ENCODE data around the gene CINP.
"Not testable (repeated sequence)": the region's sequence is repeated elsewhere in the genome, so short reads cannot be mapped to it uniquely, and the experiment has no call there.

CINP gene

DNA sequence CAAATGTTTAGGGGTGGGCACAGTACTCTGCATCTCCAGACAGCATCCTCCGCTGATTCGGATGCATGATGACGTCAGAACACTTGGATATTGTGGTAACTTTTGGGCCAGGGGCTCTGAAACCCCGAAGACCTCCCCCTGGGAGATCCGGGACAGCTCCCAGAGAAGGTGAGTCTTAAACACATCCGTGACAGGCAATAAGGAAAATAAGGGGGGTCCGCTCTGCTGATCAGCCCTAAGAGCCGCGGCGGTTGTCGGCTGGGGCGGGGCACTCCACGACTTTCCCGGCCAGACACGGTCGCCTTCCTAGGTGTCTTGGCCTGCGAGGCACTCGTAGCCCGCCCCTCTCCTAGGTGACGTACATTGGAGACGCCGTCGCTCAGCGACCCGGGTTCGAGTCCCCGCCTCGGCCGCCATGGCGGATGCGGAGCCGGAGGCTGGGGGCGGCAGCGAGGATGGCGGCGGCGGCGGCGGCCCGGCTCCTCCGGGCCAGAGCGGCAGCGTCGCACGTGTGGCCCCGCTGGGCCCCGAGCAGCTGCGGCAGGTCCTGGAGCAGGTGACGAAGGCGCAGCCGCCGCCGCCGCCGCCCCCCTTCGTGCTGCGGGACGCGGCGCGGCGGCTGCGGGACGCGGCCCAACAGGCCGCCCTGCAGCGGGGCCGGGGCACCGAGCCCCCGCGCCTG lies 43.2 kb downstream of the CINP start, which contains the start of gene ZNF839:
Gene ZNF839, plus strand, starts transcription at position 396 of the 682 bp plus-strand sequence. Its CDS starts 20 bp downstream, at position 416.
- FAIRE-seq = no peak

DNA sequence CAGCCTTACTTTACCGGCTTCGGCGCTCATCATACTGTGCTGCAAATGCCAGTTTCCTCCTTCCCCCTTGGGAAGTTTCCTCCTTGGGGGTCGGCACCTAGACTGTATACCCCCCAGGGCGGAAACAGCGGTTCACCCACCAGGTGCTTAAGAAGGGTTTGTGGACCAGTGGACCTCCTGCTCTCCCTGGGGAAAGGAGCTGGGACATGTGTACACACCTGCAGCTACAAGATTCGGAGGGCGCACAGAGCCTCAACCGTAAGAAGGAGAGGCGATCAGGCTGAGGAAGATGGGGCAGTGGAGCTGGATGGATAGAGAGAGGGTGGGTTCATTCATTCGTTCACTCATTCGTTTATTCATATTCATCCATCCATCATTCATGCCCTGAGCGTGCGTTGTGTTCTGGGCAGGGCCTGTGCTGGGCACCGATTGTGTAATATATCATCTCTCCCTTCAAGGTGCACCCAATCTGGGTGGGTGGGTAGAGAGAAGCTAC lies 43.9 kb downstream of the CINP start:
- FAIRE-seq = no peak

DNA sequence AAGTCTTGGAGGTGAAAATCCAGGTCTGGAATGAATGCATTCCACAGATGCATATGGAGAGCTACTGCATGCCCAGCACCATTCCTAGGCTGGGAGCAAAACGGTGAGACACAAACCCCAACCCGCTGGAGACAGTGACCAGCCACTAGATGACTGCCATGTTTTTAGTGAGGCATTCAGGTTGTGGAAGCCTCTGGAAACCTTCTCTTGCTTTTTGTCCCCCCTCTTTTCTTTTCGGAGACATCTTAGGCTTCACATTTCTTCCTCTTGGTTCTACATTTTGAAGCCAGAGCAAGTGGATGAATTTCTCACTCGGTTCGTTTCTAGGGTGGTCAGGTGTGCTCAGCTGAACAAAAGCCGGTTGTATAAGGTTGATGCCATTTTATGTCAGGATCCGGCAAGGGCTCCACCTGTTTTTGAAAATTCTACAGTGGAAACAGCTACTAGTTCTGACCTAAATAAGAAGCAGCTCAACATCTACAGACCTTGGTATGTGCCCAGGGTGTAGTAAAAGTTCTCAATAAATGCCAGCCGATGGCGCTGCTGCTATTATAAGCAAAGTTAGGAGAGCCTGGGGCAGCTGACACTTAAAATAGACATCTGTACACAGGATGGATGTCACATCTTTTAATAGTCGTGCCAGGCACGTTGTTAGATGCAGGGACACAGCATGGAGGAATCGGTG lies 45.0 kb downstream of the CINP start:
- FAIRE-seq = no peak

DNA sequence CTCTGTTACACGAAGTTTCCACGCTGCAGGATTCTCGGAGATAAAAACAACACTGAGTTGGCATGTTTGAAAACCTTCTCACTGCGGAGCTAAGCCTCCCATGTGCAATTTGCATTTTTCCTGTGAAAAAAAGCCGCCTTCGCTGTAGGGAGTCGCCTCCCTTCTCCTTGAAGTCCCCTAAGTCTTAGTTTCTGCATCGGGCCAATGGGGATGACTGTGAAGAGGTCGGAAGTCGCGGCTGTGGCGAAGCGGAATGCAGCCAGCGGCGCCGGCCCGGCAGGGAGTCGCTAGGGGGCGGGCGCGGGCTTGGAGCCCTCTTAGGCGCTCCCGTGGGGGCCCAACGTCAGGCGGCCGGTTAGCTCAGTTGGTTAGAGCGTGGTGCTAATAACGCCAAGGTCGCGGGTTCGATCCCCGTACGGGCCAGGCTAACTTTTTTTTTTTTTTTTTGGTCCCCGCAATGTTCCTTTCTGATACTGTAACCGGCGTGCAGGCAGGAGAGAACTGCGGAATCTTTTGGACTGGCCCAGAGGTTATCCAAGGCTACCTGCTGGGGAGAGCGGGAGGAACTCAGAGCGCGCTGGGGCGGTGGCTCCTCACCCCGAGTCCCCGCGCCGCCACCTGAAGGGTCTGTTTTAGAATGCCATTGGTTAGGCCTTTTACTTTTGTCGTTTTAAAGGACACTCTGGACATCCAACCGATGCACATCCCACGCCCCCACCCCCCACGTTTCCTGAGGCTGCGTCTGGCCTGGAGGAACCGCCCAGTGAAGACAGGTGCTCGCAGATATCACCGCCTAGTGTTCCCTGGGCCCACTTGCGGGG lies 45.7 kb downstream of the CINP start:
- no peak for FAIRE-seq

DNA sequence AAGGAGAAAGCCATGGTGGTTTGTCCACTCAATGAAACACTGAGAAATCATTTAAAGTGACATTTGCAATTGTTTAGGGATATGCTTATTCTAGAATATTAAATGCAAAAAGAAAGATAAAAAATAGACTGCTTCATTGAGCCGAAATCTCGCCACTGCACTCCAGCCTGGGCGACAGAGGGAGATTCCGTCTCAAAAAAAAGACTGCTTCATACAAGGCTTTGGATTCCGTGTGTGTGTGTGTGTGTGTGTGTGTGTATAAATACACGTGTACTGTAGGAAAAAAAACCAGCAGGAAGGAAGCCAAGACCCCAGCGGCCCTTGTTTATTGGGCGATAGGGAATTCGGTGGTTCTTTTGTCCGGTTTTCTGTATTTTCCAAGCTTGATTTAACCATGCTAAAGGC lies 46.4 kb downstream of the CINP start:
- no peak for FAIRE-seq

DNA sequence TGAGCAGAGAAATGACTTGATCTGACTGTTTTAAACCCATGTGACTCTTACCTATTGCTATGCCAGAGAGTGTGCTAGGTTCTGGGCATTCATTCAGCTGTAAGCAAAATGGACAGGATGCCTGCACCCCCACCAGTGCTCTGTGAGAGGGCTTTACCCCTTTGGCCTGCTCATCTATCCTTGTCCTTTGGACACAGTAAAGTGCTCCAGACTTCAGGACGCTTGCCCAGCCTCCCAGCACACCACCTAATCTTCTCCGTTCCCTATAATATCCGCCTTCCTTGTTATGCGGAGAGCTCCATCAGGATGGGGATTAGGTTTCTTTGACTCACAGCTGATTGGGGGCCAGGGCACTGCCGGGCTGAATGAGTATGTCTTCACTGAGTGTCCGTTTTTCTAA lies 47.6 kb downstream of the CINP start:
- FAIRE-seq = no peak

DNA sequence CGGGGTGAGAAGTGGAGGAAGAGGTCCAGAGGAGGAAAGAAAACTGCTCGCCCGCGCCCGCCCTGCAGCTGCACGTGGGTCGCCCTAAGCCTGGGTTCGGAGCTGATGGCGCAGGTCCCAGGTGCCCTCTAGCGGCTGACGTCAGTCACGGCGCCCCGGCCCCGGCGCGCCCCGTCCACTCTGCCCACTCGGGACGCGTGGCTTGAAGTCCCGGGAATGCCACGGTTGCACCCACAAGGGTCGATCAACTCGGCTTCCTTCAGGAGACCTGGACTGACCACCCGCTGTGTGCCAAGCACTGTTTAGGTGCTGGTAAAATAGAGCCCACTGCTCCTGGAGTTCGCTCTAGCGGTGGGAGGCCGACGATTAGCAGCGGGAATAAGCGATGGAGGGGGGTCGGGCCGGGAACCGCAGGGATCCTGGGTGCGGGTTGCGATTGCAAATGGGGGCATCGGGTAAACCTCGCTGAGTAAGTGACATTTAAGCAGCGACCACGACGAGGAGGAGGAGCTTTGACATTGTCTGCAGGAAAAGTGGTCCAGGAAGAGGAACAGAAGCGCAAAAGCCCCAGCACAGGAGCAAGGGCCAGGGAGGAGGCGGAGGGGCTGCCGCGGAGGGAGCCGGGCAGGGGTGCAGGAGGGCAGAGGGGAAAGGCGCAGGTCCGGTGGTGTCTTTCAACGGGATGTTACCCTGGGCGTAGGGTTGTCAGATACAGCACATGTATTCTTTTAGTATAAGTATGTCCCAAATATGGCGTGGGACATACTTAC lies 48.3 kb downstream of the CINP start:
- FAIRE-seq = no peak

DNA sequence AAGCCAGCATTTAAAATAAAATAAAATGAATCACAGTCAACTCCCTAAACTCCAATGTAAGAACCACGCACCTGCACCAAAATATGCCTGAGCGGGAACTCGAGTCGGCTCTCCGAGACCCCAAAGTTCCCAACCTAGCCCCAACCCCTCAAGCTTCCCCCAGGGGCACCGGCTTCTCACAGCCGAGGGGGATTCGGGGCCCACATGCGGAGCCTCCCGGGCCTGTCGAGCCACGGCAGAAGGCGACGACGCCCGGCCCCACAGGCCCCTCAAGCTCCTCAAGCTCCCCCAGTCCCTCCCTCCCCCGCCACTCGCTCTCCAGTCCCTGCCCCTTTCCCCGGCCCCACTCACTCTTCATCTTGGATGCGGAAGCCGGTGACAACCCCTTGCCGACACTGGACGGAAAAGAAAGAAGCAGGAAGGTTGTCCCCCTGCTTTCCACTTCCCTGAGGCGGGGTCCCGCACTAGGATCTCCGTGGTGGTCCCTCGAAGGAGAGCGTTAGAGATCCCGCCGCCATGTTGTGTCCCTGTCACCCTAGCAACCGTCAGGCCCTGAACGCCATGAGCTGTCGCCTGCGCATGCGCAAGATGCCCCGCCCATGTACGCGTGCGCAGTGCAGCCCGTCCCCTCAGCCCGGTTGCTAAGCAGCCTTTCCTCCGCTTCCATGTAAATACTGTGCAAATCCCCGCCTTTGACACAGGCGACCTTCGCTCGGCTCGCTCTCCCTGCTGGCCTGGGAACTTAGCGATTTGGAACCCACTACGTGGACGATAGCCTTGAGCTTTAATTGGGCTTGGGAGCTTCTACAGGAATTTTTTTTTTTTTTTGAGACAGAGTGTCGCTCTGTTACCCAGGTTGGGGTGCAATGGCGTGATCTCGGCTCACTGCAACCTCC lies 57.8 kb downstream of the CINP start, which contains the start of gene MOK:
Gene MOK, minus strand, starts transcription at position 554 of the 896 bp plus-strand sequence. Its CDS starts 196 bp downstream, at position 358.
- FAIRE-seq = peak; percentile 62

DNA sequence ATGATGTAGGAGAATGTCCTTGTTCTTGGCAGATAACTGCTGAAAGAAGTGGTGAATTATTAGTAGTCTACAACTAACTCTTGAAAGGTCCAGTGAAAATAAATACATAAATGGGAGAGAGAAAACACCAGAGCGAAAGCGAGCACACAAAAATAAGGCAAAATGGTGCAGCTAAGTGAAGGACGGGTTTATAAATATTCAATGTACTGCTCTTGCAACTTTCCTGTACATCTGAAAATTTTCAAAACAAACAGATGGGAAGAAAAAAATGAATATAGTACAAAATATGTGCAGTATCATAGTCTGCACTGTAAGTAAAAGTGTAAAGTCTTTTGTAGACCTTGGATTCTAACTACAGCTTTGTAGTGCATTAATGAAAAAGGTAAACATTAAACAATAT lies 59.0 kb downstream of the CINP start:
- no peak for FAIRE-seq

DNA sequence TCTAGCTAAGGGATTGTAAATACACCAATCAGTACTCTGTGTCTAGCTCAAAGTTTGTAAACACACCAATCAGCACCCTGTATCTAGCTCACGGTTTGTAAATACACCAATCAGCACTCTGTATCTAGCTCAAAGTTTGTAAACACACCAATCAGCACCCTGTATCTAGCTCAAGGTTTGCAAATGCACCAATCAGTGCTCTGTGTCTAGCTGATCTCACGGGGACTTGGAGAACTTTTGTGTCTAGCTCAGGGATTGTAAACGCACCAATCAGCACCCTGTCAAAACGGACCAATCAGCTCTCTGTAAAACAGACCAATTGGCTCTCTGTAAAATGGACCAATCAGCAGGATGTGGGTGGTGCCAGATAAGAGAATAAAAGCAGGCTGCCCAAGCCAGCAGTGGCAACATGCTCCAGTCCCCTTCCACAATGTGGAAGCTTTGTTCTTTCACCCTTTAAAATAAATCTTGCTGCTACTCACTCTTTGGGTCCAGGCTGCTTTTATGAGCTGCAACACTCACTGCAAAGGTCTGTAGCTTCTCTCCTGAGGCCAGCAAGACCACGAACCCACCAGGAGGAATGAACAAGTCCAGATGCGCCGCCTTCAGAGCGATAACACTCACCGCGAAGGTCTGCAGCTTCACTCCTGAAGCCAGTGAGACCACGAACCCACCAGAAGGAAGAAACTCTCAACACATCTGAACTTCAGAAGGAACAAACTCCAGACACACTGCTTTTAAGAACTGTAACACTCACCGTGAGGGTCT lies 64.2 kb downstream of the CINP start:
- FAIRE-seq = not testable (repeated sequence)

Data from islet of Langerhans (tissue), 1 donor.